NCI-H510A (cell line): Measurements from ENCODE around the gene ENO4.

ENCODE experiments used
- DNase-seq: peaks from one replicate; lab custom pipeline; 2025; lab: John Stamatoyannopoulos, UW

Gene ENO4

GRCh38 chr10:116849248-116850057 is at the start of gene ENO4:
Gene ENO4 (plus strand): TSS chr10:116849499. CDS start chr10:116849567, 68 bp downstream.
- peak; percentile 86 for DNase-seq

GRCh38 chr10:116800286-116800929 is 48.9 kb upstream of the ENO4 start:
- DNase-seq, result no peak

DNA sequence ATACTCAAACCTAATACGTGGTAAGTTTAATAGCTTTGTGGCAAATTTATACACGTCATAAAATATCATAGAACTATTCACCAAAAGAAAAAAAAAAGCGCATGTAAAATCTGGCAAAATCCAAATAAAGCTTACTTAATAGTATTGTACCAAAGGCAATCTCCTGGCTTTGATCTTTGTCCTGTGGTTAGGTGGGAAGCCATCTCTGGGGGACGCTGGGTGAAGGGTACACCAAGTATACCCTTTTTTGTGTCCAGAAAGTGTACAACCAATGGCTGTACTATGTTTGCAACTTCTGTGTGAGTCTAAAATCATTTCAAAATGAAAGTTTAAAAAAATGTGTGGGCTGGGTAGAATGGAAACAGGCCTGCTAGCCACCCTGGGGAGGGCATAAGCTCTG is 47.6 kb upstream of the ENO4 start:
- DNase-seq, result no peak

- DNase-seq, result no peak
These were observed 46.8 kb upstream of the ENO4 start for GRCh38 chr10:116802474-116802873.

DNA sequence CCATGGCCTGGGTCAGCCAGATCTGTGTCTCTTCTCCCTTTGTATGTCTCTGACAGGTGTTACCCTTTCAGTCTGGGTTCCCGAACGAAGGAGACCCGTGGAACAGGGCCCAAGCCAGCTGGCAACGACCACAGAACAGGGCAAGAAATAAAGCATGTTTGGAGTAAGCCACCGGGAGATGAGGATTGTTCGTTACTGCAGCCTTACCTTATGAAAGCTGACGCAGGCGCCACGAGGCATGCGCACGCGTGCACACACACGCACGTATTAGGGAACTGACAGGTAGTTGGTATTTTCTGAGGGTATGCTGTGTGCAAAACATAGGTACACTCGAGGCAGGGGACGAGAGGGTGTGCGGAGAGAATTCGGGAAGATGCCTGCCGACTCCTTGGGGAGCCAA is 46.4 kb upstream of the ENO4 start:
- DNase-seq, result no peak

GRCh38 chr10:116803451-116804249 is 45.6 kb upstream of the ENO4 start:
- DNase-seq, result no peak

DNA sequence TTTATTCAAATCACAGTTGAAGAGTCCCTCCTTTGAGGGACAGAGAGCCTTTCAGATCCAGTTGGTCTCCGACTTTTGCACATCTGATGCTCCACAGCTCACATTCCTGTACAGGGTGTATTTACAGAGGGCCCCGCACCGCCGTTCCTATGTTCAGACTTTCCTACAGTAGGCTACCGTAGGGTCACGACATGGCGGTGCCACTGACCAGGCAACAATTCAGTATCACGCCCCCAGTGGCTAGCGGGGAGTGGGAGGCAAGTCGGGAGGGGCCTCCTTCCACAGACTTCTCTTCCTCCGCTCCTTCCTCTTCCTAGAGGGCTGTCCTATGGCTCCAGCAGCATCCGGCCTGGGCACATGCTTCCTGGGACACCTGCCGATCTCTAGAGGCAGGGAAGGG is 40.6 kb upstream of the ENO4 start:
- DNase-seq, result no peak

GRCh38 chr10:116809483-116810119 is 39.7 kb upstream of the ENO4 start:
- no peak for DNase-seq

- DNase-seq, result no peak
These were observed 39.2 kb upstream of the ENO4 start for GRCh38 chr10:116810120-116810500.

DNA sequence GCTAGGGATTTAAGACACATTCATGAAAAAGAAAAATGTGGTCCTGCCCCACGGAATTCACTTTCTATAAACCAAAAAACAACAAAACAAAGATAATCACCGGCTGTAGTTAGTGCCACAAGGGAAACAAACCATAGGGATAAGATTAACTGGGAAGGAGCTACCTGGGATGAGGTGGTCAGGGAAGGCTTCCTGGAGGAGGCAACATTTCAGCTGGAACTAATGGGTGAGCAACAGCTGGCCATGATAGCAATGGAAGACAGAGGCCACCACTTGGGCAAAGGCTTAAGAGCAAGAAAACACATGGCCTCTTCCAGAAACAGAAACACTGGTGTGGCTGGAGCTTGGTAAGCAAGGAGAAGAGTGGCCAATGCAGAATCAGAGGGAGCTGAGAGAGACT is 38.4 kb upstream of the ENO4 start:
- DNase-seq, result no peak

GRCh38 chr10:116811691-116812090 is 37.6 kb upstream of the ENO4 start:
- no peak for DNase-seq

GRCh38 chr10:116815641-116816415 is 33.5 kb upstream of the ENO4 start:
- no peak for DNase-seq

DNA sequence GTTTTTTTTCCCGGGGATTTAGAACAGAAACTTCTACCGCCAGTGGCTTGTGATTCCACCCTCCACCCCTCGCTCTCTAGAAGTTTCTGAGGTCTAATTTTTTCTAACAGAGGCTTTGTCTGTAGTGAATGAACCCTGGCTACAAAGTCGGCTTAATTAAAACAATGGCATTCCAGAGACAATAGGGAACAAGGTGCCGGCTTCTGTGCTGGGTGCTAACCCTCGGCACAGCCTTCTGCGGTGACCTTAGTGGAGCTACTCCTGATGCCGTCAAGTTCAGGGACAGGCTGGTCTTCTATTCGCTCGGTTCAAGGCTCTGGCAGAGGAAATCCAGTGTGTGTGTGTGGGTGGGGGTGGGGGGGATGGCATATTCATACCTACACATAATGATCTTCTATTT is 32.1 kb upstream of the ENO4 start:
- no peak for DNase-seq

- no peak for DNase-seq
These were observed 31.4 kb upstream of the ENO4 start for GRCh38 chr10:116817780-116818343.

- DNase-seq, result no peak
These were observed 29.2 kb upstream of the ENO4 start for GRCh38 chr10:116819999-116820677.

- DNase-seq, result no peak
These were observed 23.4 kb upstream of the ENO4 start for GRCh38 chr10:116825901-116826300.

DNA sequence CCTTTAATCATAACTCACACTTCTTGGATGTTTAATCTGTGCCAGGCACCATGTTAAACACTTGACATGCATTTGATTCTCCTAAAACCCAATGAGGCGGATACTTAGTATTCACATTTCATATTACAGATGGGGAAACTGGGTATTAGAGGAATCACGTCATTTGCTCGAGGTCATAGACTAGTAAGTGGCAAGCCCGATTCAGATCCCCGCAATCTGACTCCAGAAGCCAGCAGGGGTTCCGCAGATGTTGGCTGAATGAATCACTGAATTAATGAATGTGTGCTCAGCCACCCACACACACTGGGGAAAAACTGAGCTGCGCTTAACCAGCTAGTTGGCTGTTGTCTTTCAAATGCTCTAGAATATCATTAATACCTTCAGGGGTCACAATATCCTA is 22.5 kb upstream of the ENO4 start:
- DNase-seq, result no peak

- no peak for DNase-seq
These were observed 22.1 kb upstream of the ENO4 start for GRCh38 chr10:116827214-116827671.

DNA sequence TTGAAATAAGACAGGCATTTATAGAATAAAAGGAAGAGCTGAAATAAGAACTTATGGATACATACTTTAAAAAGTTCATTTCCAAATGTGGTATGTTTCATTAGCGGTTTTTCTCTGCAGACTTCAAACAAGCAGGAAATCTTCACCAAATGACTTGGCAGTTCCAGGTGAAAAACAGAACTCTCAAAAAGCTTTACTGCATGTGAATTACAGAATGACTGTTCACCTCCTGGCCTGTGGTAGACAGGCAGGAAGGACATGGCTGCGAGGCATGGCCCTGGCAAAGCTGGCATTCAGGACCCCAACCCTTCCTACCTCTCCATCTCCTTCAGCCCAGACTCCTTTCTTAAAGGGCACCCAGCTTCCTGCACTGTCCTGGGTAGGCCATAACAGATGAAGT is 21.2 kb upstream of the ENO4 start:
- DNase-seq, result no peak

DNA sequence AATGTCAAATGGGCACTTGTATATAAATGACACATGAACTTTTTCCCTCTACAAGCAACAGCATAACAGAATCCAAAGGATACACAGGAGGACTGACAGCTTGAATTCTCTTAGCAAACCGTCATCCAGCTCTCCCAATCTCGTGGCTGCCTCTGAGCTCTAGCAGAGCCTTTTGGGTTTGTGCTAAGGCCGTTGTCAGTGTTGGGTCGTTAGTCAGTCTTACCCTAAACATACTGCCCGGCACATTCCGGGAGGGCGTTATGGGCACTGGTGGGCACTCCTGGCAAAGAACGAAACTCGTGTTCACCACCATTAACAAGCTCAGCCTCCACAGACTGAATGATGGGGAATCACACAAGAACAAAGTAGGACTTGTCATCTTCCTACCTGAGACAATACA is 19.6 kb upstream of the ENO4 start:
- DNase-seq, result no peak

DNA sequence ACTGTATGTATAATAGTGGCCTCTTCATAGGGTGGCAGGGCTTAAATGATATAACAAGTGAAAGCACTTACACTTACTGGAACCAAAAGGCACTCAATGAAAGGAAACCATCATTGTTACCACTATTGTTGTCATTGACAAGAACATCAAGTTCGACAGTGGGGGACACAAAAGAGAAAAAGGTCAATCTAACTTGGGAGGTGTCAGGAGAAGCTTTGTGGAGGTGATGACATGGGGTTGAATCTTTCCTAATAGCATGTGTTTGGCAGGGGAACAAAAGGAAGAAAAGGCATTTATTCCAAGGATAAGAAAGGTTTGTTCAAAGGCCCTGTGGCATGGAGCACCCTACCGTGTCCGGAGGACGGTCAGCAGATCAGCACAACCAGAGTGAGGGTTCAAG is 18.2 kb upstream of the ENO4 start:
- no peak for DNase-seq
